Measurements from ENCODE around the gene TREM1. TPM values are rescaled to one million over a fixed set of nuclear protein-coding genes. Genes with fewer than 3 reads are reported as not detected.

TREM1 gene
- total RNA-seq, 1 donor from 2014 or later = not detected

- Mint-ChIP-seq H3K27me3 (ENCODE audit: low read depth) (peaks cover 21% of the 10 kb centered on the region), H3K4me1 (peaks cover 2% of the 10 kb centered on the region), H3K27ac (ENCODE audit: unreplicated experiment) (no peak overlapping the region), H3K9me3 (no peaks in the 10 kb centered on the region), H3K36me3 (ENCODE audit: low read depth) (no peaks in the 10 kb centered on the region), H3K4me3 (no peak overlapping the region)
- DNase-seq (ENCODE audit: low read depth, low spot score) = no peak
- no peak for TF ChIP-seq CTCF (conservative IDR thresholded peaks at IDR 0.05)
Measured at GRCh38 chr6:41273714-41274113, 12.8 kb downstream of the TREM1 start.

GRCh38 chr6:41272591-41273240 lies 13.8 kb downstream of the TREM1 start:
- H3K36me3 Mint-ChIP-seq (ENCODE audit: low read depth) = no peaks in the 10 kb centered on the region
- no peak overlapping the region for H3K27ac Mint-ChIP-seq (ENCODE audit: unreplicated experiment)
- no peak overlapping the region for H3K4me3 Mint-ChIP-seq
- no peak for DNase-seq (ENCODE audit: low read depth, low spot score)
- TF ChIP-seq CTCF (conservative IDR thresholded peaks at IDR 0.05) = no peak
- peaks cover 20% of the 10 kb centered on the region for H3K27me3 Mint-ChIP-seq (ENCODE audit: low read depth)
- H3K9me3 Mint-ChIP-seq = no peaks in the 10 kb centered on the region
- no peaks in the 10 kb centered on the region for H3K4me1 Mint-ChIP-seq

- DNase-seq (ENCODE audit: low read depth, low spot score) = no peak
- H3K27me3 Mint-ChIP-seq (ENCODE audit: low read depth) = peaks cover 19% of the 10 kb centered on the region
- no peaks in the 10 kb centered on the region for H3K36me3 Mint-ChIP-seq (ENCODE audit: low read depth)
- no peak for TF ChIP-seq CTCF (conservative IDR thresholded peaks at IDR 0.05)
- no peak overlapping the region for H3K27ac Mint-ChIP-seq (ENCODE audit: unreplicated experiment)
- H3K4me3 Mint-ChIP-seq = no peak overlapping the region
- H3K4me1 Mint-ChIP-seq = no peaks in the 10 kb centered on the region
- H3K9me3 Mint-ChIP-seq = no peaks in the 10 kb centered on the region
Measured at GRCh38 chr6:41271901-41272395, 14.5 kb downstream of the TREM1 start.

- H3K27me3 Mint-ChIP-seq (ENCODE audit: low read depth) = peaks cover 4% of the 10 kb centered on the region
- no peaks in the 10 kb centered on the region for H3K4me1 Mint-ChIP-seq
- no peak for TF ChIP-seq CTCF (conservative IDR thresholded peaks at IDR 0.05)
- no peak for DNase-seq (ENCODE audit: low read depth, low spot score)
- no peaks in the 10 kb centered on the region for H3K36me3 Mint-ChIP-seq (ENCODE audit: low read depth)
- no peaks in the 10 kb centered on the region for H3K9me3 Mint-ChIP-seq
- no peak overlapping the region for H3K4me3 Mint-ChIP-seq
- no peak overlapping the region for H3K27ac Mint-ChIP-seq (ENCODE audit: unreplicated experiment)
Measured at GRCh38 chr6:41269716-41270115, 16.8 kb downstream of the TREM1 start.

GRCh38 chr6:41269166-41269565 lies 17.3 kb downstream of the TREM1 start:
- H3K4me1 Mint-ChIP-seq = no peaks in the 10 kb centered on the region
- H3K4me3 Mint-ChIP-seq = no peak overlapping the region
- H3K27ac Mint-ChIP-seq (ENCODE audit: unreplicated experiment) = no peak overlapping the region
- no peaks in the 10 kb centered on the region for H3K9me3 Mint-ChIP-seq
- no peaks in the 10 kb centered on the region for H3K36me3 Mint-ChIP-seq (ENCODE audit: low read depth)
- no peak for TF ChIP-seq CTCF (conservative IDR thresholded peaks at IDR 0.05)
- DNase-seq (ENCODE audit: low read depth, low spot score) = no peak
- peaks cover 4% of the 10 kb centered on the region for H3K27me3 Mint-ChIP-seq (ENCODE audit: low read depth)

Data from neural crest cell (in vitro differentiated cells).